H1 (cell line): ENCODE results near the gene GNG7. TPM values are rescaled to one million over a fixed set of nuclear protein-coding genes. Genes with fewer than 3 reads are reported as not detected.

Experiments
- CTCF ChIA-PET: fragments of 300-600 bp; sonication (Branson Sonifier 250); formaldehyde crosslinking; loops from one replicate; lab custom pipeline; 2021; ENCODE audit not compliant: partially characterized antibody; lab: Charles Lee
- POLR2A ChIA-PET: fragments of 300-600 bp; sonication (Branson Sonifier 250); formaldehyde crosslinking; loops from one replicate; lab custom pipeline; 2021; ENCODE audit warnings: inconsistent platforms; ENCODE audit not compliant: partially characterized antibody; lab: Charles Lee
- DNase-seq, 2 experiments: peaks; one replicate each; pipeline versions ENCODE4 v3.0.0 to v3.0.0-alpha.2; 2010 to 2022; ENCODE audit warnings: low spot score in 2 of 2, low read depth in 1 of 2, mixed read lengths in 1 of 2
- FAIRE-seq: peaks from 2 replicates; lab custom pipeline; 2011; peaks lifted over from hg19 to GRCh38; lab: Jason Lieb, UNC
- H2AFZ ChIP-seq: 2 replicates; pipeline ENCODE4 v1.8.1; 2012; ENCODE audit warnings: low read length, inconsistent platforms
- H2AK5ac ChIP-seq: 2 replicates; pipeline ENCODE4 v1.6.1; 2013; ENCODE audit warnings: low read depth, low read length
- H2BK120ac ChIP-seq: replicated peaks from 2 replicates; pipeline ENCODE3; 2013; ENCODE audit warnings: low read depth, low read length, inconsistent platforms
- H2BK12ac ChIP-seq: 2 replicates; pipeline ENCODE4 v1.6.1; 2013; ENCODE audit warnings: low read depth, low read length
- H2BK15ac ChIP-seq: 2 replicates; pipeline ENCODE4 v1.6.1; 2013; ENCODE audit warnings: low read length
- H2BK20ac ChIP-seq: 2 replicates; pipeline ENCODE4 v1.6.1; 2013; ENCODE audit warnings: low read length
- H2BK5ac ChIP-seq: 2 replicates; pipeline ENCODE4 v1.6.1; 2013; ENCODE audit warnings: low read depth, low read length
- H3K14ac ChIP-seq: 2 replicates; pipeline ENCODE4 v1.6.1; 2013; ENCODE audit warnings: inconsistent platforms; ENCODE audit not compliant: insufficient read length
- H3K18ac ChIP-seq: 2 replicates; pipeline ENCODE4 v1.6.1; 2013; ENCODE audit warnings: low read length; ENCODE audit errors: extremely low read depth
- H3K23ac ChIP-seq: 2 replicates; pipeline ENCODE4 v1.6.1; 2013; ENCODE audit warnings: inconsistent platforms; ENCODE audit not compliant: insufficient read length
- H3K23me2 ChIP-seq: 2 replicates; pipeline ENCODE4 v1.6.1; 2013; ENCODE audit warnings: low read depth, low read length
- H3K27ac ChIP-seq: 2 replicates; pipeline ENCODE4 v1.6.1; 2011; ENCODE audit warnings: low read depth, low read length, inconsistent platforms
- H3K27me3 ChIP-seq, 4 experiments: replicated peaks in 1 of 4; 1 replicate in 1 of 4; 2 replicates in 3 of 4; pipeline versions ENCODE4 v1.6.1 to v1.8.1; 2011 to 2013; ENCODE audit warnings: low read length in 3 of 4, mild to moderate bottlenecking in 3 of 4, inconsistent platforms in 2 of 4, mixed read lengths in 2 of 4, moderate library complexity in 1 of 4; ENCODE audit not compliant: control insufficient read depth in 3 of 4, insufficient read depth in 3 of 4; ENCODE audit errors: extremely low read depth in 1 of 4
- H3K36me3 ChIP-seq, 4 experiments: 2 replicates each; pipeline versions ENCODE4 v1.6.1 to v1.8.1; 2011 to 2013; ENCODE audit warnings: mild to moderate bottlenecking in 4 of 4, low read length in 3 of 4, moderate library complexity in 2 of 4, control low read depth in 1 of 4, inconsistent platforms in 1 of 4; ENCODE audit not compliant: insufficient read depth in 4 of 4, control insufficient read depth in 2 of 4
- H3K4ac ChIP-seq: replicated peaks from 2 replicates; pipeline ENCODE3; 2013; ENCODE audit warnings: low read length, low read depth, mixed read lengths, inconsistent platforms; ENCODE audit not compliant: insufficient read length
- H3K4me1 ChIP-seq, 4 experiments: replicated peaks in 1 of 4; 1 replicate in 1 of 4; 2 replicates in 3 of 4; pipeline versions ENCODE4 v1.6.1 to v1.8.1; 2011 to 2013; ENCODE audit warnings: low read length in 3 of 4, inconsistent platforms in 2 of 4, mixed read lengths in 1 of 4; ENCODE audit not compliant: insufficient read depth in 4 of 4, control insufficient read depth in 3 of 4
- H3K4me2 ChIP-seq, 2 experiments: 2 replicates each; pipeline versions ENCODE4 v1.6.1 to v1.8.1; 2011 to 2013; ENCODE audit warnings: low read depth in 2 of 2, low read length in 2 of 2, control low read depth in 1 of 2, inconsistent platforms in 1 of 2, mild to moderate bottlenecking in 1 of 2; ENCODE audit not compliant: insufficient read depth in 1 of 2
- H3K4me3 ChIP-seq, 4 experiments: fragments of 200-600, 300-600 bp in 1 of 4; sonication (generic), shearing (Covaris generic), sonication (Bioruptor Twin) in 1 of 4; 2 replicates each; pipeline versions ENCODE4 v1.5.1 to v1.8.1; 2011 to 2016; ENCODE audit warnings: low read length in 4 of 4, low read depth in 3 of 4, control low read depth in 2 of 4, inconsistent platforms in 2 of 4, mild to moderate bottlenecking in 2 of 4, mixed read lengths in 1 of 4, moderate library complexity in 1 of 4; ENCODE audit not compliant: insufficient read depth in 2 of 4; ENCODE audit errors: extremely low read depth in 1 of 4
- H3K56ac ChIP-seq: replicated peaks from 2 replicates; pipeline ENCODE3; 2013; ENCODE audit warnings: low read depth, mild to moderate bottlenecking, mixed read lengths, low read length, inconsistent platforms; ENCODE audit not compliant: insufficient read length
- H3K79me1 ChIP-seq: 2 replicates; pipeline ENCODE4 v1.6.1; 2013; ENCODE audit warnings: low read depth, low read length, control low read depth
- H3K79me2 ChIP-seq, 2 experiments: 2 replicates each; pipeline versions ENCODE4 v1.6.1 to v1.8.1; 2012 to 2013; ENCODE audit warnings: low read length in 2 of 2, mild to moderate bottlenecking in 2 of 2, inconsistent platforms in 1 of 2; ENCODE audit not compliant: insufficient read depth in 2 of 2, control insufficient read depth in 1 of 2
- H3K9ac ChIP-seq, 4 experiments: replicated peaks in 1 of 4; 1 replicate in 1 of 4; 2 replicates in 3 of 4; pipeline versions ENCODE4 v1.6.1 to v1.8.1; 2011 to 2013; ENCODE audit warnings: low read depth in 3 of 4, low read length in 3 of 4, control low read depth in 2 of 4, mild to moderate bottlenecking in 2 of 4, moderate library complexity in 2 of 4, inconsistent platforms in 1 of 4; ENCODE audit errors: extremely low read depth in 1 of 4
- H3K9me3 ChIP-seq, 2 experiments: 2 replicates each; pipeline versions ENCODE4 v1.6.1 to v1.8.1; 2012 to 2013; ENCODE audit warnings: mild to moderate bottlenecking in 2 of 2, moderate library complexity in 2 of 2, control low read depth in 1 of 2, inconsistent platforms in 1 of 2, low read depth in 1 of 2, low read length in 1 of 2, mixed read lengths in 1 of 2; ENCODE audit not compliant: insufficient read depth in 2 of 2
- H4K20me1 ChIP-seq, 2 experiments: replicated peaks in 1 of 2; 2 replicates each; pipeline versions ENCODE3 to v1.8.1; 2011 to 2013; ENCODE audit warnings: inconsistent platforms in 2 of 2, low read length in 2 of 2, mild to moderate bottlenecking in 1 of 2; ENCODE audit not compliant: insufficient read depth in 2 of 2, control insufficient read depth in 1 of 2
- H4K5ac ChIP-seq: 2 replicates; pipeline ENCODE4 v1.6.1; 2013; ENCODE audit warnings: low read length, low read depth, mixed read lengths, inconsistent platforms; ENCODE audit not compliant: insufficient read length
- H4K8ac ChIP-seq: 2 replicates; pipeline ENCODE4 v1.8.0; 2013; ENCODE audit warnings: mild to moderate bottlenecking, moderate library complexity, low read length, inconsistent platforms; ENCODE audit not compliant: insufficient read depth; ENCODE audit errors: extremely low read depth
- H4K91ac ChIP-seq: replicated peaks from 2 replicates; pipeline ENCODE3; 2013; ENCODE audit warnings: low read length, mixed read lengths, inconsistent platforms; ENCODE audit not compliant: insufficient read length
- NANOG ChIP-seq: IDR thresholded peaks from 2 replicates; pipeline ENCODE4 v1.6.1; 2011; ENCODE audit warnings: low read length, low read depth, mild to moderate bottlenecking, inconsistent platforms; ENCODE audit not compliant: insufficient read depth, poor library complexity, severe bottlenecking
- RBBP5 ChIP-seq: IDR thresholded peaks from 2 replicates; pipeline ENCODE4 v1.7.1; 2012; ENCODE audit warnings: low read depth, mild to moderate bottlenecking, inconsistent platforms, low read length, moderate library complexity, borderline replicate concordance
- SP2 ChIP-seq: IDR thresholded peaks from 2 replicates; pipeline ENCODE4 v1.6.1; 2012; ENCODE audit warnings: mild to moderate bottlenecking, low read length, inconsistent platforms
- SP4 ChIP-seq: IDR thresholded peaks from 2 replicates; pipeline ENCODE4 v1.6.1; 2012; ENCODE audit warnings: low read length, inconsistent platforms
- TAF1 ChIP-seq: IDR thresholded peaks from 2 replicates; pipeline ENCODE4 v1.6.1; 2011; ENCODE audit warnings: mild to moderate bottlenecking, low read depth, low read length
- WGBS, 2 experiments: shearing (Covaris generic) in 1 of 2; methylation state at CpG; one replicate each; pipeline versions ENCODE4 v1.1.6 to v1.1.7; 2013 to 2015; ENCODE audit warnings: low lambda C conversion rate in 2 of 2, mixed read lengths in 2 of 2, inconsistent platforms in 1 of 2, low coverage in 1 of 2, missing lambda C conversion rate in 1 of 2; ENCODE audit not compliant: insufficient replicate concordance in 2 of 2, insufficient coverage in 1 of 2, insufficient read length in 1 of 2; ENCODE audit errors: extremely low coverage in 1 of 2, missing lambda C conversion rate in 1 of 2; 5-methylcytosine and 5-hydroxymethylcytosine counted together
- polyA plus RNA-seq, 7 experiments: library from polyadenylated mRNA; depleted of rRNA in 3 of 7; stranded (reverse) in 5 of 7; unstranded in 2 of 7; fragments of >200 nt in 5 of 7; fragments of 200-250 nt in 2 of 7; gene quantifications; 1 replicate in 5 of 7; 2 replicates in 1 of 7; 4 replicates in 1 of 7; pipeline versions ENCODE4 v1.2.1 to v1.2.3, GENCODE V29; 2011 to 2013; ENCODE audit warnings: missing spikeins in 2 of 7, mixed read lengths in 2 of 7
- total RNA-seq: library from RNA; stranded (reverse); fragmentation: NEBNext Ultra II Directional; extraction: Animal tissue kit (Norgen Biotek cat#: 25700); gene quantifications from 2 replicates; pipeline ENCODE4 v1.2.1, GENCODE V29; 2021
- TF ChIP-seq, protein P1 (sequence below): IDR thresholded peaks from 2 replicates; pipeline ENCODE4 v1.6.1; 2011; ENCODE audit warnings: low read depth, mild to moderate bottlenecking, low read length; ENCODE audit not compliant: insufficient read depth

GNG7 gene
- total and polyA plus RNA-seq, 2 of the 8 experiments (the other 6 are each of a cell fraction or from before 2014, with no cell fraction given), result 2.8 to 7.8 TPM

DNA sequence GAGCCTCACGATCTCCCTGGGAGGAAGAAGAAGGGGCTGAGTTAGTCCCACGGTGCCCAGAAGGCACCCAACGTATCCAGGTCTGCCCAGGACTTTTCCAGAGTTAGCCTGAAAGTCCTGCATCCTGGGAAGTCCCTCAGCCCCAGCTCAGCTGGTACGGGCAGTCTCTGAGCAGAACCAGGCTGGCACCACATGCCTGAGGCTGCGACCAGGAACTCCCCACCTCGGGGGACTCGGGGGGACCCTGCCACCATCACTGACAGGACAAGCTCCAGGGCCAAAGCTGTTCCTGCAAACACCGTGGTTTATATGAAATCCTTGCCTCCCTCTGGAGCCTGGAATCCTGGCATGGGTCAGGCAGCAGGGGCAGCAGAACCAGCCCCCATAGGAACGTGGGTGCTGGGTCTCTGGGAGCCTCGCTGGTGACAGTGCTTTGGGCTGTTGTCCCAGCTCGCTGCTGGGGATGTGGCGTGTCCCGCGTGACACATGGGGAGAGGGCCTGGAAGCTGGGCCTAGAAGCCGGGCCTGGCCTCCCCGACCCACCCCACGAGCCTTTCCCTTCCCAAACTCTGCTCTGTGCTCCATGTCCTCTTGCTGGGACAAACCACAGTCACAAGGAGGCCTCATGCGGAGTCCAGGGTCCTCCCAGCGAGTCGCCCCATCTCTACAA lies 55.5 kb downstream of the GNG7 start:
- Histone ChIP-seq H4K91ac (no peak overlapping the region), H2AFZ (no peak overlapping the region), H2BK15ac (no peak overlapping the region), H4K20me1 (peaks cover 0 to 2% of the 10 kb centered on the region in 2 experiments), H3K18ac (no peak overlapping the region), H3K36me3 (no peaks in the 10 kb centered on the region), H3K9ac (no peak overlapping the region), H3K4me3 (no peak overlapping the region), H3K56ac (no peak overlapping the region), H2BK12ac (no peak overlapping the region), H3K4ac (no peak overlapping the region), H3K27me3 (no peaks in the 10 kb centered on the region; a peak in 1 of 7 replicates), H4K8ac (no peak overlapping the region), H3K14ac (no peak overlapping the region), H3K23me2 (no peaks in the 10 kb centered on the region), H3K79me2 (no peaks in the 10 kb centered on the region), H3K23ac (no peak overlapping the region), H3K79me1 (no peaks in the 10 kb centered on the region; the same call in 1 of the 2 replicates), H2BK5ac (no peak overlapping the region), H2BK120ac (no peak overlapping the region), H3K4me1 (no peaks in the 10 kb centered on the region; a peak in 1 of 7 replicates), H2BK20ac (no peak overlapping the region), H2AK5ac (no peak overlapping the region), H3K4me2 (no peak overlapping the region), H4K5ac (no peak overlapping the region), H3K27ac (no peak overlapping the region), H3K9me3 (no peaks in the 10 kb centered on the region)
- ChIA-PET CTCF (interaction anchor here (0.6 to 6.1 kb wide), 10 partner anchors 10 to 455 kb away, joined by 3 to 117 read pairs (median 10); partner anchors contain the start of gene SLC39A3), POLR2A (interaction anchor here (0.5 to 3.1 kb wide), 4 partner anchors 54 to 184 kb away, joined by 3 to 8 read pairs (median 3); no protein-coding TSS in a partner anchor)
- DNase-seq, result no peak
- TF ChIP-seq SP2 (no peak), NANOG (no peak), TAF1 (no peak), RBBP5 (no peak), SP4 (no peak)
- TF ChIP-seq, protein P1, sequence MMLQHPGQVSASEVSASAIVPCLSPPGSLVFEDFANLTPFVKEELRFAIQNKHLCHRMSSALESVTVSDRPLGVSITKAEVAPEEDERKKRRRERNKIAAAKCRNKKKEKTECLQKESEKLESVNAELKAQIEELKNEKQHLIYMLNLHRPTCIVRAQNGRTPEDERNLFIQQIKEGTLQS, result no peak
- no peak for FAIRE-seq
- 87% methylated on average over 17 of the region's 20 CpGs; no CpG with 5 or more reads in 1 of the 2 experiments for WGBS, 2 experiments
